Amniotic epithelial cell (primary cell): ENCODE results near the gene AP3S2.

ENCODE experiments used
- DNase-seq: peaks from one replicate; pipeline ENCODE4 v3.0.0-alpha.2; 2010; ENCODE audit warnings: low read depth

Gene AP3S2

GRCh38 chr15:89814112-89814742, 79.6 kb downstream of the AP3S2 start:
- DNase-seq, result no peak

GRCh38 chr15:89813381-89814111, 80.2 kb downstream of the AP3S2 start:
- no peak for DNase-seq

DNA sequence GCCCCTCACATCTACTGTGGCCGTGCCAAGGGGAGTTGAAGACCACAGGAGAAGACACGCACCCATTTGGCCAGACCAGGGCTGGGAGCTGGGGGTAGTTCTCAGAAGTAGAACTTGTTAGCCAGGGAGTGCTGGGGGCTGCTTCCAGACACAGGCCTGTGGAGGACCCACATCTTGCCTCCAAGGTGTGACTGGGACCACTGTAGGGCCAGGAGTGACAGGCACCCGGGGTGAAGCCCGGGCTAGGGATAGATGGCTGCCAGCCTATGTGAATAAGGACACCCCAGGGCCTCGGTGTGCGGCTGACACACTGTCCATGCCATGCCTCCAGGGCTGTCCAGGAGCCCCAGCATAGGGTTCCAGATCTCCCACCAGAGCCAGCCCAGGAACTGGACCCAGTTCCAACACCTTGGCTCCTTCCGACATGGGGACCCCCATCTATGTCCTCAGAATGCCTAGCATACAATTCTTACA, 80.9 kb downstream of the AP3S2 start:
- no peak for DNase-seq

DNA sequence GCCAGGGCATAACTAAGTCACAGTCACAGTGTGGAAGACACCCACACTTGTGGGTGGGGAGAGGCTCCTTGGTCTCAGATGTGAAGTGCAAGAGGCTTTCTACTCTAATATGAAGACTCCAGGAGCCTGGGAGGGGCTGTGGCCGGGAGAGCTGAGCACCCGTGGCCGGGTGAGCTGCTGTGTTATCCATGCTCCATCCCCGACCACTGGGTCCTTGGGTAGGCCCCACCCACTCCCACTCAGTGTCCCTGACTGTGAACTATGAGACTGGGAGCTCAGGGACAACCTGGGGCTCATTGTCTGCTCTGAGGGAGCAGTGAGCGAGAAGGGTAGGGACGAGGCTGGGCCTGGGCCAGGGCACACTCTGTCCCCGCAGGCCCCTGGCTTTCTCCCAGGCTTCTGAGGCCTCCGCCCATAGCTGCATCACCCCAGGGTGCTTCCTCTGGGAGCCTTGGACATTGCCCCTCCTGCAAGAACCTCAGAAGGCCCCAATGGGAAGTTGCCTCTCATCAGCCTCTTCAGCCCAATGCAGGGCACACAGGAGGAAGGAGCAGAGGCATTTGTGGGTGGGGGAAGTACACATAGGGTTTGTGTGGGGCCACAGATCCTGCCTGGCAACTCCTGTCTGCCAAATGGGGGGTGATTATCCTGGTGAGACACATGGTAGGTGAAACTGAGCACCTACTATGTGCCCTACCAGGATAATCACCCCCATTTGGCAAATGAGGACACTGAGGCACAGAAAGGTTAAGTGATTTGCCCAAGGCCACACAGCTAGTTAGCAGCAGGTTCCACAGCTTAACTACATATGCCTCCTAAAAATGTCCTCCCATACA, 81.6 kb downstream of the AP3S2 start:
- no peak for DNase-seq

GRCh38 chr15:89810837-89811236, 83.0 kb downstream of the AP3S2 start:
- no peak for DNase-seq

- no peak for DNase-seq
These were observed 84.0 kb downstream of the AP3S2 start for GRCh38 chr15:89809787-89810148.

GRCh38 chr15:89809093-89809786, 84.6 kb downstream of the AP3S2 start:
- no peak for DNase-seq

DNA sequence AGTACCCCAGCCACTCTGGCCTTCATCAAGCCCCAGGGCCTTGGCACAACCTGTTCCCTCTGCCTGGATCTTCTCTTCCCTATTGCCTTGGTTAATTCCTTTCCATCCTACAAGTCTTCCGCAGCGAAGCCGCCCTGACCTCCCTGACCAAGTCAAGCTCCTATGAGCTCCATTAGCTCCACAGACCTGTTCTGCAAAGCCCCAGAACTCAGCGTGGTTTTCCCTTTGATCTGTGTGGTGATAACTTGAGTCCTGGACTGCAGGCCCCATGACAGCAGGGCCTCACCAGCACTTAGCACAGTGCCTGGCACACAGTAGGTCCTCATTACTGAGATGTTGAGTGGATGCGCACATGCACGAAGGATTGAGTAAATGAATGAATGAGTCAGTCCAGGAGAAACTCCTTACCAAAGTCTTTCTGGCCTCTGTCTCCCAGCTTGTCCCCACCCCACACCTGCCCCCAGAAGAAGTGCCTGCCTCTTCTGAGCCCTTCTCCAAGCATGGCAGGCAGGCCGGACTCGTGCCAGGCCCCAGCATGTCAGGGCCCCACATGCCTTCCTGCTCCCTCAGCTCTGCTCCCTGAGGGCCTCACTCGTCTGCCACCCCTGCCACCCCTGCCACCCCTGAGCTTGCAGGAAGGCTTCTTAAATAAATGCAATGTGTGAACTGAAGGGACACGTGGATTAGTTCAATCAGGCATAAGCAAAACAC, 85.5 kb downstream of the AP3S2 start:
- no peak for DNase-seq

- no peak for DNase-seq
These were observed 86.1 kb downstream of the AP3S2 start for GRCh38 chr15:89807689-89808088.

DNA sequence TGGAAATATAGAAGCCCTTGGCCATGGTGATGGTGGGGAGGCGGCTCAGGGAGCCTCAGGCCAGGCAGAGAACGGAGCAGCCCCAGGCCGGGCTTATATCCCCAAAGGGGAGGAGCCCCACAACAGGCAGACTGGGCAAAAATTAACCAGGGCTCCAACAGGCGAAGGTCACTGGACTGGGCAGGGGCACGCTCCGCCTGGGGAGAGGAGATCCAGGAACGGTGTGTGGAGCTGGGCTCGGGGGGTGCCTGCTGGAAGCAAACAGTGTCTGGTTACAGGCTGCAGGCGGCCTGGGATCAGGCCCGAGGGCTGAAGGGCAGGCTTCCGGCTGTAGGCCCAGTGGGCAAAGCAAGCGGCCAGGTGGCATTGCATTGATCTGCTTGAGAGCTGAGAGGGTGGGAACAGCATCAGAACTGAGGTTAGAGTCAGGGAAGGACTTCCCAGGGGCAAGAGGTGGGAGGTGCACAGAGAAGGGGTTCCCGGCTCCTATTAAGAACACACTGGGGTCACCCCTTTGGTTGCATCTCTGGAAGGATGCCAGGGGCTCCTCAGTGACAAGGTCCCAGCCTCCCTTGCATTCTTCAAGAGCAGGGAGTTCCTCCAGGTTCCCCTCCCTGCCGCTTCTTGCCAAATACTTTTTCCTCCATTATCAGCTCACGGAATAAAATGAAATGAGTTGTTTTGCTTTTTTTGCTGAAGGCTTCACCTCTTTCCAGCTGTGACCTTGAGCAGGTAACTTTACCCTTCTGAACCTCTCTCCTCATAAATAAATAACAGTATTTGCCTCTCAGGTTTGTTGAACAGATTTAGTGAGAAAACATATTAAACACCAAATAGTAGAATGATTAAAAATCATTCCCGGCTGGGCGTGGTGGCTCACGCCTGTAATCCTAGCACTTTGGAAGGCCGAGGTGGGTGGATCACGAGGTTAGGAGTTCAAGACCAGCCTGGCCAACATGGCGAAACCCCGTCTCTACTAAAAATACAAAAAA, 86.9 kb downstream of the AP3S2 start:
- DNase-seq, result no peak

DNA sequence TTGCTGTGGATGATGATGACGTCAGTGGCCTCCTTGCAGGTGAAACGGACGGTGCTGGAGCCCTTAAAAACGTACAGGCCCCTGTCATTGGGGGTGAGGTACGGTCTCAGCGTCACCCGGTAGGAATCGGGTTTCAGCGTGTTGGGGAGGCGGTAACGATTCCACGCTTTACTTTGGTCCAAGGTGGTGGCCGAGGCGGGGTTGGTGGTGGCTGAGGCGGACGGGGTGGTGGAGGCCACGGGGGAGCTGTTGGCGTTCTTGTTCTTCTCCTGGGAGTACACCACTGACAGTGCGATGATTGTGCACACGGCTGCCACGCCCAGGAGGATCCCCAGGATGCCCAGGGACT, 87.6 kb downstream of the AP3S2 start:
- no peak for DNase-seq

GRCh38 chr15:89805241-89806209, 88.3 kb downstream of the AP3S2 start:
- no peak for DNase-seq

- no peak for DNase-seq
These were observed 89.6 kb downstream of the AP3S2 start for GRCh38 chr15:89803941-89804800.

DNA sequence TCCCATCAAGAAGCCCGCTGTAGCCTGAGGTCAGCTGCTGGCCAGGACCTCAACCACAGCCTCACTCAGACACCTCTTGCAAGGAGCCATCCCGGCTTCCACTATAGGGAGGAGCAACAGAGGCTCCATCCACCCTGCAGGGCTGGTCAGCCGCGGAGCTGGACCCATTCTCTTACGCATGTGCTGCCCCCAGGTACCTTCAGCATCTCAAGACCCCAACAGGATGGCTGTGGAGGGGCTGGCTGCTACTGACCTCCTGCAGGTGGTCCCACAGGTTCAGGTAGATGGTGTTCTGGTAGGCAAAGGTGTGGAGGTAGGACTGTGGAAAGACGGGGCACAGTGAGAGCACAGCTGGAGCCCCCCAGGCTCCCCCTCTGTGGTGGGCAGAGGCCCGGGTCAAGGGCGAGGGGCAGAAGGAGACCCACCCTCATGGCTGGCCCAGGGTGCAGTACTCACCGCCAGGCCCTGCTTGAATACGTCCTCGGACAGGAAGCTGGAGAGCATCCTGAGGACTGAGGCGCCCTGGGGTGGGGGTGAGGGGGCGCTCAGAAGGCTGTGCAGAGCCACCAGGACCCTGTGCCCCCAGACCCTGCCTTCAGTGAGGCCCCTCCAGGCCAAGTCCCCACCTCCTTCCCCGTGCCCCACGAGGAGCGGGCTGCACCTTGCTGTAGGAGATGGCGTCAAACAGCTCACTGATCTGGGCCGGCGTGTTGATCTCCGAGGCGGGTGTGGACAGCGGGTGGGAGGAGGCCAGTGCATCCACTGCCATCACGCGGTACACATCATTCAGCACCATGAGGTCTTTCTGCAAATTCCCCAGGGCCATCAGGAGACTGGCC, 90.6 kb downstream of the AP3S2 start:
- no peak for DNase-seq

DNA sequence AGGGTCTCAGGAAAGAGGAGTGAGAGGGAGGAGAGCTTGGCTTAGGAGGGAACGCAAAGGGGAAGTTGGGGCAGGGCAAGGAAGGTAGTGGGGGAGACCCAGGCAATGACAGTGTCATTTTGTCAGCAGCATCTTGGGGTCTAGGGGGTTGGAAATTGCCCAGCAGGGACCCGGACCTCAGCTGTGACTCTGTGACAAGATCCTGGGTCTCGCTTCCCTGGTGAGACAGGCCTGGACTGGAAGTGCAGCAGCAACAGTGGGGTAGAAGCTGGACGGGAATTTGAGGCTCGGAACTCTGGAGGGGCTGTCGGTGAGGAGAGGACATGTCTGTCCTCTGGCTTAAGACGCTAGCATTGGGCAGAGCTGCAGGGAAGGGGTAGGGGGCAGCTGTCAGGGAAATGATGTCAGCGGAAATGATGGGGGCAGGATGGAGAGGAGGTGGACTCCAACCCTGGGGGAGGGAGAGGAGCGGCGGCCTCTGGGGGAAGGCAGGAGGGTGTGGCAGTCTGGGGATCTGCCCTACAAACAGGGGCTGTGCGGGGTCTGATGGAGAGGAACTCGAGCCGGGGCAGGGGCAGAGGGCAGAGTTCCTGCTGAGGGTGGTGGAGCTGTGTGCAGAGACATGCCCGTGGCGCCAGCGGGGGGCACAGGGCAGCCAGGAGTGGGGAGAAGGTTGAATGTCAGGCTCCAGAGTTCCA, 91.4 kb downstream of the AP3S2 start:
- no peak for DNase-seq

GRCh38 chr15:89801471-89802195, 92.2 kb downstream of the AP3S2 start:
- DNase-seq, result no peak
